Suprapubic skin (tissue), 4 donors: ENCODE measurements around the gene PANX1.
"Not testable (repeated sequence)": the region's sequence is repeated elsewhere in the genome, so short reads cannot be mapped to it uniquely, and the experiment has no call there.

ENCODE experiments used
- EP300 ChIP-seq: sonication (generic); formaldehyde crosslinking; IDR thresholded peaks from one replicate; pipeline ENCODE4 v1.6.1; 2017; ENCODE audit warnings: antibody characterized with exemption
- POLR2A ChIP-seq, 2 donors: fragments of 450-650 bp; IDR thresholded peaks; one replicate each; pipeline ENCODE4 v1.6.1; 2017; ENCODE audit warnings: antibody characterized with exemption in 2 of 2, mild to moderate bottlenecking in 2 of 2, moderate library complexity in 2 of 2
- POLR2AphosphoS5 ChIP-seq, 3 donors: sonication (generic); formaldehyde crosslinking; IDR thresholded peaks; one replicate each; pipeline ENCODE4 v1.6.1; 2017; ENCODE audit warnings: antibody characterized with exemption in 3 of 3
- TF ChIP-seq, protein P1 (sequence below), 2 donors: fragments of 200-600 bp in 1 of 2; fragments of 450-650 bp in 1 of 2; sonication (generic) in 1 of 2; IDR thresholded peaks; one replicate each; pipeline ENCODE4 v1.5.1; 2016 to 2019; ENCODE audit warnings: antibody characterized with exemption in 2 of 2, mild to moderate bottlenecking in 1 of 2, moderate library complexity in 1 of 2

DNA sequence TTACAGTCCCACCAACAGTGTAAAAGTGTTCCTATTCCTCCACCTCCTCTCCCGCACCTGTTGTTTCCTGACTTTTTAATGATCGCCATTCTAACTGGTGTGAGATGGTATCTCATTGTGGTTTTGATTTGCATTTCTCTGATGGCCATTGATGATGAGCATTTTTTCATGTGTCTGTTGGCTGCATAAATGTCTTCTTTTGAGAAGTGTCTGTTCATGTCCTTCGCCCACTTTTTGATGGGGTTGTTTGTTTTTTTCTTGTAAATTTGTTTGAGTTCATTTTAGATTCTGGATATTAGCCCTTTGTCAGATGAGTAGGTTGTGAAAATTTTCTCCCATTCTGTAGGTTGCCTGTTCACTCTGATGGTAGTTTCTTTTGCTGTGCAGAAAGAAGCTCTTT, 28.7 kb downstream of the PANX1 start:
- not testable (repeated sequence) for TF ChIP-seq EP300; POLR2AphosphoS5 (IDR thresholded peaks at IDR 0.05); POLR2A (IDR thresholded peaks at IDR 0.05)
- TF ChIP-seq, protein P1, sequence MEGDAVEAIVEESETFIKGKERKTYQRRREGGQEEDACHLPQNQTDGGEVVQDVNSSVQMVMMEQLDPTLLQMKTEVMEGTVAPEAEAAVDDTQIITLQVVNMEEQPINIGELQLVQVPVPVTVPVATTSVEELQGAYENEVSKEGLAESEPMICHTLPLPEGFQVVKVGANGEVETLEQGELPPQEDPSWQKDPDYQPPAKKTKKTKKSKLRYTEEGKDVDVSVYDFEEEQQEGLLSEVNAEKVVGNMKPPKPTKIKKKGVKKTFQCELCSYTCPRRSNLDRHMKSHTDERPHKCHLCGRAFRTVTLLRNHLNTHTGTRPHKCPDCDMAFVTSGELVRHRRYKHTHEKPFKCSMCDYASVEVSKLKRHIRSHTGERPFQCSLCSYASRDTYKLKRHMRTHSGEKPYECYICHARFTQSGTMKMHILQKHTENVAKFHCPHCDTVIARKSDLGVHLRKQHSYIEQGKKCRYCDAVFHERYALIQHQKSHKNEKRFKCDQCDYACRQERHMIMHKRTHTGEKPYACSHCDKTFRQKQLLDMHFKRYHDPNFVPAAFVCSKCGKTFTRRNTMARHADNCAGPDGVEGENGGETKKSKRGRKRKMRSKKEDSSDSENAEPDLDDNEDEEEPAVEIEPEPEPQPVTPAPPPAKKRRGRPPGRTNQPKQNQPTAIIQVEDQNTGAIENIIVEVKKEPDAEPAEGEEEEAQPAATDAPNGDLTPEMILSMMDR (IDR thresholded peaks at IDR 0.05) = not testable (repeated sequence)
